NCI-H2227 (cell line): ENCODE data around the gene EDN3.

Source experiments
- DNase-seq: peaks from one replicate; lab custom pipeline; 2025; ENCODE audit not compliant: unreplicated experiment; lab: John Stamatoyannopoulos, UW

The EDN3 gene

GRCh38 chr20:59307270-59307669 lies 6.9 kb downstream of the EDN3 start:
- no peak for DNase-seq

- DNase-seq = no peak
These were observed 8.2 kb downstream of the EDN3 start for GRCh38 chr20:59308493-59309201.

- no peak for DNase-seq
These were observed 8.8 kb downstream of the EDN3 start for GRCh38 chr20:59309218-59309617.

GRCh38 chr20:59314997-59315396 lies 14.6 kb downstream of the EDN3 start:
- DNase-seq = no peak

- DNase-seq = no peak
These were observed 16.7 kb downstream of the EDN3 start for GRCh38 chr20:59316911-59317731.

- no peak for DNase-seq
These were observed 17.9 kb downstream of the EDN3 start for GRCh38 chr20:59318201-59318790.

- DNase-seq = peak; percentile 88
These were observed 18.4 kb downstream of the EDN3 start for GRCh38 chr20:59318803-59319202.

DNA sequence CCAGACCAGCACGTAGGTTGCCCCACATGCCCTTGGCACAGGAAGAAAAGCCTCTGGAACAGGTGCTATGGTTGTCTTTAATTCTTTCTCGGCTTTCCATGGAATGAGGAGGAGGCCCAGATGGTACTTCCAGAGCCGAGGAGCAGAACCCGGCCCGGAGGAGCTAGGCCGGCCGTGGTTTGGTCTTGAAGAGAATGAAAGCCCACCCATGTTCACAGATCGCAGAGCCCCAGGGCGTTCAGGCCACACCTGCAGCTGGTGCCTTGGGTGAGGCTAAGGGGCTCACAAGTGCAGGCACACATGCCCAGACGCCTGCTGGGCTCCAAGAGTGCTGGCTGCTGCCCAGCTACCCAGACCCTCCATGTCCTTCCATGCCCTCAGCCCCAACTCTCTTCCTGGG lies 20.0 kb downstream of the EDN3 start:
- no peak for DNase-seq

DNA sequence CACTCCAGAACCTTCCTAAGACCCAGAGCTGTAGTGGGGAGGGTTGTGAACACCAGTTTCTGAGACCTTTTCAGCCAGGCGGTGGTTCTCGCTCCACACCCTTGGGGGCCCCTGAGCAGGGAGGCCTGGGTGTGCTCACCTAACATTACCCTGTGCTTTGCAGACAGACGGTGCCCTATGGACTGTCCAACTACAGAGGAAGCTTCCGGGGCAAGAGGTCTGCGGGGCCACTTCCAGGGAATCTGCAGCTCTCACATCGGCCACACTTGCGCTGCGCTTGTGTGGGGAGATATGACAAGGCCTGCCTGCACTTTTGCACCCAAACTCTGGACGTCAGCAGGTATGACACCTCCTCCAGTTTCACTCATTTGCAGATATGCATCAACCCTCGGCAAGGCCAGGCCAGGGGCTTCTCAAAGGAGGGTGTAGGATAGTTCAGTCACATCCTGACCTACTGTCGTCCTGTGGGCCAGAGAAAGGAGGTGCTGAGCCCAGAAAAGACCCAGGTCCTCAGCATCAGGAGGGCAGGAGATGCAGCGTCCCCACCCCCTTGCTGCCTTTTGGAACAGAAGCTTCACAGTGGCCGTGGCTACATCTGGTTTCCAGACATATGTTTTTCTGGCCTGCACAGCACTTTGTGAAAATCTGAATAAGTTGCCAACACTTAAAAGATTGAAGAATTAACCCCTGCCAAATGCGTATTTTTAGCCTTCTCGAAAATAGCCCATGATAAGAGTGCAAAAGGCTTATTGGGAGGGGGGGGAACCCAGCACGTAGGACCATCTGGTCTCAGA lies 20.6 kb downstream of the EDN3 start:
- DNase-seq = no peak

GRCh38 chr20:59322081-59322480 lies 21.7 kb downstream of the EDN3 start:
- DNase-seq = no peak

DNA sequence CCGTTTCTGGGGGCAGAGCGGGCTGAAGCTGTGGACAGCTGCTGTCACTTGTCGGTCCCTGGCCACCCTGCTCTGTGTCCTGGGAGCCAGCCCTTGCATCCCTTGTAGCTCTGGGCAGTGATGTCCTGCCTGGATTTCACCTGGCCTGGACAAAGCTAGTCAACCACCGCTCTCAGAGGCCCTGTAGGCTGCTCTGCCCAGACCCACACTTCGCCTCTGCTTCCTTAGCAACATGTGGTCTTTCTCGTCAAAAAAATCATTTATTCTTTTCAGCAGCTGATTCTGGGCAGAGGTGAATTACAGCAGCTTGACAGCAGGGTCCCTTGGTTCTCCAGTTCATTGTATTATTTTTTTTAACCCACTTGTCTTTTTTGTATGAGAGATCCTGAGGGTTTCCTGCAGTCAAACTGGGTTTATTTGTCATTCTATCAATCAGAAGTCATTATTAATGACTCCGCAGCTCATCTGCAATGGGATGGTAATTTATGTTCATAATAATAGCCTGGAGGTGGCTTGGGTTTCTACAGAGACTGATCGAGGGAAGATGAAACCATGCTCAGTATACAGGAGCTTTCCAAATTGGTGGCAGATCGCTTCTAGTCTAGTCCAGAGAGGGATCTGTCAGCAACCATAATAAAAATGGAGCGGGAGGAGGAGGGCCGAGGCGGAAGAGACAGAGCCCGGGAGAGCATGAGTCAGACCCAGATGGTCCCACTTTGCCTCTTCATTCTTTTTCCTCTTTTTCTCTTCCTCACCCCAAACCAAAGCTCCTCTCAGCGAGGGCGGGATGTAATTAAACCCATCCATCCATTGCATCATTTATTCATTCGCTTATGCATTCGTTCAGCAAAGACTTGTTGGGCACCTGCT lies 22.4 kb downstream of the EDN3 start:
- peak; percentile 44 for DNase-seq

- no peak for DNase-seq
These were observed 23.3 kb downstream of the EDN3 start for GRCh38 chr20:59323731-59324130.

DNA sequence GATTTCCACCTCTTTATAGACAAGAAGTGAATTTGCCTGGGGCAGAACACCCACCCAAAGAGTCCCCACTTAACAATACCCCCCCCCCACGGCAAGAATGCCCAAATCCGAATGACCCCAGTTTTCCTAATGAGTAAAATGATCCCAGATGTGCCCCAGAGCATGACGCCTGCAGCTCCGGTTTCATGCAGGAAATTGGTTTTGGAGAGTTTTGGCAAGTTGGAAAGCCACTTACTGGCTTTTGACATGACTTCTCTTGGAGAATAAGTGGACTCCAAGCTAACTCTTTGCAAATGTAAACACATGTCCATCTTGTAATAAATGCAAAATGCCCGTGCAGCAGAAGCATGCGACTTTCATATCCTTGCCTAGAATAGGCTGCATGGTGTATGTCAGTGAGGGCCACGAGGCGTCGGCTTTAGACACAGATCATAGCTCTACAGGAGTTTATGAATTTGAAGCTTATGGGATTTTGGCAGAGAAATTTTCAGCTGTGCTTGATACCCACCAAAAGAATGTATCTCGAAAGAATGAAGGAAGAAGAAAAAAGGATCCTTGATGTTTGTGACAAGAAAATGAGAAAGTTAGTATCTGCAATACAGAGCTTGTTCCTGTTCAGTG lies 24.2 kb downstream of the EDN3 start:
- DNase-seq = no peak

GRCh38 chr20:59325142-59325523 lies 24.7 kb downstream of the EDN3 start:
- DNase-seq = no peak

DNA sequence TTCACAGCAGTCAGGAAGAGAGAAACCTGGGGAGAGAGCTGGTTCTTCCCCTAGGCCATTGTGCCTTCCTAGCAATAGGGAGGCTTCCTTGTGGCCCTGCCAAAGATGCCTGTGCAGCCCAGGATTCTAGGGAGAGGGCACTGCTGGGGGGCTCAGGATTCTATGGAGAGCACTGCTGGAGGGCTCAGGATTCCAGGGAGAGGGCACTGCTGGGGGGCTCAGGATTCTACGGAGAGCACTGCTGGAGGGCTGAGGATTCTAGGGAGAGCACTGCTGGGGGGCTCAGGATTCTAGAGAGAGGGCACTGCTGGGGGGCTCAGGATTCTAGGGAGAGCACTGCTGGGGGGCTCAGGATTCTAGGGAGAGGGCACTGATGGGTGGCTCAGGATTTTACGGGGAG lies 25.8 kb downstream of the EDN3 start:
- DNase-seq = no peak

GRCh38 chr20:59328071-59328470 lies 27.7 kb downstream of the EDN3 start:
- DNase-seq = no peak

GRCh38 chr20:59331721-59332329 lies 31.4 kb downstream of the EDN3 start:
- DNase-seq = no peak

DNA sequence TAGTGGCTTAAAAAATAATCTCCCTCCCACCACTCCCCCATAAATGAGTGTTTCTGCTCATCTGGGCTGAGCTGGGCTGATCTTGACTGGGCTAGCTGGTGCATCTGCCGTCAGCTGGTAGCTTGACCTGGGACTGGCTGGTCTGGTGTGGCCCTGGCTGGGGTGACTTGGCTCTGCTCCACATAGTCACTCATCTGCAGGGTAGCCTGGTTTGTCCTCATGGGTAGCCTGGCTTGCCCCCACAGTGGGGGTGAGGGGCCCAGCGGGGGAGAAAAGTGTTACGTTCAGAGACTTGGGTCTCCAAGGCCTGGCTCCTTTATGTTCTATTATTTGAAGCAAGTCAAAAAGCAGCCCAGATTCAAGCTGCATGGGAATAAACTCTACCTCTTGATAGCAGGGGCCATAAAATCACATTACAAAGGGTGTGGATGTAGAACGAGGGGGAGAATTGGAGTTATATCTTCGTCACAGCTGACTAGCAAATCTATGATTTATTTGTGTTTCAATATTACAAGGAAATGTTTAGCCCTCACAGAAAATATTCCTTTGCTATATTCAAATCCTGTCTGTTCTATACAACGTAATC lies 32.9 kb downstream of the EDN3 start:
- no peak for DNase-seq

- peak; percentile 19 for DNase-seq
These were observed 33.5 kb downstream of the EDN3 start for GRCh38 chr20:59333951-59334350.
